Lung (tissue), 12 donors: ENCODE measurements around the gene HSPA12B. TPM values are rescaled to one million over a fixed set of nuclear protein-coding genes. Genes with fewer than 3 reads are reported as not detected.

Experiments used
- ATAC-seq: fragments of 200-7000 bp; cut with Tn5 transposase; one replicate; pipeline ENCODE4 v1.9.1; 2020; ENCODE audit warnings: moderate number of reproducible peaks; ENCODE audit not compliant: insufficient read depth, low FRiP score
- DNase-seq, 3 donors: peaks; one replicate each; pipeline ENCODE4 v3.0.0-alpha.2; 2013 to 2017
- H3K27ac ChIP-seq, 2 donors: one replicate each; pipeline ENCODE4 v1.5.1; 2013; ENCODE audit warnings: mild to moderate bottlenecking in 2 of 2, moderate library complexity in 2 of 2, control low read depth in 1 of 2, inconsistent platforms in 1 of 2, low read depth in 1 of 2, low read length in 1 of 2
- H3K27me3 ChIP-seq, 3 donors: one replicate each; pipeline ENCODE4 v1.5.1; 2013; ENCODE audit warnings: low read length in 2 of 3; ENCODE audit not compliant: control insufficient read depth in 3 of 3, insufficient read depth in 3 of 3
- H3K36me3 ChIP-seq, 4 donors: one replicate each; pipeline ENCODE4 v1.5.1; 2013; ENCODE audit warnings: low read length in 4 of 4, mild to moderate bottlenecking in 1 of 4, moderate library complexity in 1 of 4; ENCODE audit not compliant: control insufficient read depth in 4 of 4, insufficient read depth in 4 of 4
- H3K4me1 ChIP-seq, 5 donors: one replicate each; pipeline ENCODE4 v1.5.1; 2013; ENCODE audit warnings: low read length in 5 of 5, mild to moderate bottlenecking in 2 of 5, moderate library complexity in 1 of 5; ENCODE audit not compliant: control insufficient read depth in 5 of 5, insufficient read depth in 5 of 5
- H3K4me3 ChIP-seq: one replicate; pipeline ENCODE4 v1.5.1; 2013; ENCODE audit warnings: mild to moderate bottlenecking, control low read depth, moderate library complexity
- H3K9ac ChIP-seq, 2 donors: one replicate each; pipeline ENCODE4 v1.5.1; 2013; ENCODE audit warnings: low read length in 2 of 2, control low read depth in 1 of 2; ENCODE audit not compliant: insufficient read depth in 1 of 2
- H3K9me3 ChIP-seq, 4 donors: one replicate each; pipeline ENCODE4 v1.5.1; 2013; ENCODE audit warnings: low read length in 3 of 4, mild to moderate bottlenecking in 1 of 4, moderate library complexity in 1 of 4; ENCODE audit not compliant: control insufficient read depth in 4 of 4, insufficient read depth in 3 of 4
- WGBS, 2 donors: extraction: QIAGEN DNeasy Blood & Tissue Kit; methylation state at CpG; one replicate each; pipeline ENCODE4 v1.1.7; 2013; 5-methylcytosine and 5-hydroxymethylcytosine counted together
- polyA plus RNA-seq, 2 donors: library from polyadenylated mRNA; stranded (reverse); fragments of 200-250 nt; gene quantifications; one replicate each; pipeline ENCODE4 v1.2.1, GENCODE V29; 2013
- total RNA-seq, 2 donors: library from RNA; depleted of rRNA in 1 of 2; stranded (reverse); fragments of >200 nt in 1 of 2; gene quantifications; one replicate each; pipeline ENCODE4 v1.2.1, GENCODE V29; 2014 to 2021
- TF ChIP-seq, protein P1 (sequence below): IDR thresholded peaks from 2 replicates; pipeline ENCODE4 v1.5.1; 2012; ENCODE audit warnings: mild to moderate bottlenecking; ENCODE audit errors: control extremely low read depth, extremely low read depth
- donor health status: control.
- donor health status: control.
- donor health status: Bipolar disorder and iron deficiency.
- donor health status: healthy.
- donor health status: DM: yes; HTN: yes; CAD: no.

Gene HSPA12B
- total and polyA plus RNA-seq, 4 donors = 11.4 to 28.3 (median 19.9) TPM

- TF ChIP-seq, protein P1, sequence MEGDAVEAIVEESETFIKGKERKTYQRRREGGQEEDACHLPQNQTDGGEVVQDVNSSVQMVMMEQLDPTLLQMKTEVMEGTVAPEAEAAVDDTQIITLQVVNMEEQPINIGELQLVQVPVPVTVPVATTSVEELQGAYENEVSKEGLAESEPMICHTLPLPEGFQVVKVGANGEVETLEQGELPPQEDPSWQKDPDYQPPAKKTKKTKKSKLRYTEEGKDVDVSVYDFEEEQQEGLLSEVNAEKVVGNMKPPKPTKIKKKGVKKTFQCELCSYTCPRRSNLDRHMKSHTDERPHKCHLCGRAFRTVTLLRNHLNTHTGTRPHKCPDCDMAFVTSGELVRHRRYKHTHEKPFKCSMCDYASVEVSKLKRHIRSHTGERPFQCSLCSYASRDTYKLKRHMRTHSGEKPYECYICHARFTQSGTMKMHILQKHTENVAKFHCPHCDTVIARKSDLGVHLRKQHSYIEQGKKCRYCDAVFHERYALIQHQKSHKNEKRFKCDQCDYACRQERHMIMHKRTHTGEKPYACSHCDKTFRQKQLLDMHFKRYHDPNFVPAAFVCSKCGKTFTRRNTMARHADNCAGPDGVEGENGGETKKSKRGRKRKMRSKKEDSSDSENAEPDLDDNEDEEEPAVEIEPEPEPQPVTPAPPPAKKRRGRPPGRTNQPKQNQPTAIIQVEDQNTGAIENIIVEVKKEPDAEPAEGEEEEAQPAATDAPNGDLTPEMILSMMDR = no peak
- Histone ChIP-seq H3K9me3 (peaks cover 0 to 5% (median 2%) of the 10 kb centered on the region in 4 donors), H3K4me1 (peaks cover 0 to 10% (median 0%) of the 10 kb centered on the region in 5 donors), H3K4me3 (no peak overlapping the region), H3K36me3 (no peaks in the 10 kb centered on the region), H3K9ac (no peak overlapping the region), H3K27me3 (no peaks in the 10 kb centered on the region), H3K27ac (no peak overlapping the region)
- 81 to 88% methylated on average over 18 of the region's 18 CpGs for WGBS, 2 donors
- peak in 1 of 3 donors; percentile 29 for DNase-seq
- no peak for ATAC-seq
Measured at GRCh38 chr20:3697588-3698305, 34.7 kb upstream of the HSPA12B start.

GRCh38 chr20:3698591-3699001 is 33.9 kb upstream of the HSPA12B start:
- TF ChIP-seq, protein P1 = no peak
- H3K36me3 ChIP-seq = no peaks in the 10 kb centered on the region
- no peak overlapping the region for H3K4me3 ChIP-seq
- peak; percentile 66 to 81 (median 69) for DNase-seq
- peaks cover 0 to 10% (median 0%) of the 10 kb centered on the region in 5 donors for H3K4me1 ChIP-seq
- no peak for ATAC-seq
- no peaks in the 10 kb centered on the region for H3K27me3 ChIP-seq
- no peak overlapping the region for H3K27ac ChIP-seq
- H3K9me3 ChIP-seq = peaks cover 0 to 5% (median 2%) of the 10 kb centered on the region in 4 donors
- no peak overlapping the region for H3K9ac ChIP-seq
- WGBS, 2 donors = 77 to 98% methylated on average over 6 of the region's 6 CpGs

- Histone ChIP-seq H3K4me3 (no peak overlapping the region), H3K27me3 (no peaks in the 10 kb centered on the region), H3K9me3 (peaks cover 0 to 5% (median 2%) of the 10 kb centered on the region in 4 donors), H3K9ac (no peak overlapping the region), H3K36me3 (no peaks in the 10 kb centered on the region), H3K27ac (no peak overlapping the region), H3K4me1 (peaks cover 0 to 10% (median 0%) of the 10 kb centered on the region in 5 donors)
- TF ChIP-seq, protein P1 = no peak
- WGBS, 2 donors = 84 to 98% methylated on average over 16 of the region's 16 CpGs
- no peak for DNase-seq
- no peak for ATAC-seq
Measured at GRCh38 chr20:3699037-3699436, 33.4 kb upstream of the HSPA12B start.
